NCI-H524 treated with DMSO at 0.1 percent for 48 hours (cell line): ENCODE results near the gene SERGEF.

ENCODE experiments used
- DNase-seq: peaks from one replicate; lab custom pipeline; 2025; lab: John Stamatoyannopoulos, UW

SERGEF gene

GRCh38 chr11:17861036-17861755 lies 151.7 kb downstream of the SERGEF start:
- DNase-seq = no peak

GRCh38 chr11:17859552-17859951 lies 153.3 kb downstream of the SERGEF start:
- DNase-seq = no peak

- no peak for DNase-seq
Measured at GRCh38 chr11:17855531-17856290, 157.1 kb downstream of the SERGEF start.

- no peak for DNase-seq
Measured at GRCh38 chr11:17853280-17853679, 159.6 kb downstream of the SERGEF start.

- DNase-seq = no peak
Measured at GRCh38 chr11:17852246-17852645, 160.6 kb downstream of the SERGEF start.

- no peak for DNase-seq
Measured at GRCh38 chr11:17851697-17852096, 161.2 kb downstream of the SERGEF start.

GRCh38 chr11:17850336-17850735 lies 162.5 kb downstream of the SERGEF start:
- DNase-seq = no peak

GRCh38 chr11:17848715-17849114 lies 164.1 kb downstream of the SERGEF start:
- no peak for DNase-seq

- no peak for DNase-seq
Measured at GRCh38 chr11:17846852-17847453, 165.9 kb downstream of the SERGEF start.

GRCh38 chr11:17845431-17845881 lies 167.4 kb downstream of the SERGEF start:
- no peak for DNase-seq

- DNase-seq = no peak
Measured at GRCh38 chr11:17840101-17840548, 172.7 kb downstream of the SERGEF start.

GRCh38 chr11:17839450-17839849 lies 173.4 kb downstream of the SERGEF start:
- no peak for DNase-seq

GRCh38 chr11:17838102-17838501 lies 174.7 kb downstream of the SERGEF start:
- no peak for DNase-seq

GRCh38 chr11:17831883-17832282 lies 181.0 kb downstream of the SERGEF start:
- DNase-seq = no peak

GRCh38 chr11:17831228-17831627 lies 181.6 kb downstream of the SERGEF start:
- DNase-seq = no peak

- no peak for DNase-seq
Measured at GRCh38 chr11:17828311-17828751, 184.5 kb downstream of the SERGEF start.

GRCh38 chr11:17827006-17827405 lies 185.8 kb downstream of the SERGEF start:
- DNase-seq = peak; percentile 23

GRCh38 chr11:17822401-17822781 lies 190.5 kb downstream of the SERGEF start:
- no peak for DNase-seq

- DNase-seq = no peak
Measured at GRCh38 chr11:17821648-17822400, 191.0 kb downstream of the SERGEF start.

GRCh38 chr11:17816232-17816931 lies 196.5 kb downstream of the SERGEF start:
- DNase-seq = no peak

- no peak for DNase-seq
Measured at GRCh38 chr11:17814546-17814945, 198.3 kb downstream of the SERGEF start.
